ENCODE data around the gene FHAD1.

FHAD1 gene

GRCh38 chr1:15353839-15354579 lies 107.0 kb downstream of the FHAD1 start:
- no peak overlapping the region for H3K4me3 ChIP-seq (replicated peaks; ENCODE audit: low read depth, low read length)
- TF ChIP-seq CTCF (IDR thresholded peaks at IDR 0.05; ENCODE audit: low read length, missing control alignments): no peak
- no peak for DNase-seq (ENCODE audit: low read depth)

- TF ChIP-seq CTCF (IDR thresholded peaks at IDR 0.05; ENCODE audit: low read length, missing control alignments): no peak
- H3K4me3 ChIP-seq (replicated peaks; ENCODE audit: low read depth, low read length): no peak overlapping the region
- peak; percentile 36 for DNase-seq (ENCODE audit: low read depth)
Measured at GRCh38 chr1:15354580-15354965, 107.5 kb downstream of the FHAD1 start.

DNA sequence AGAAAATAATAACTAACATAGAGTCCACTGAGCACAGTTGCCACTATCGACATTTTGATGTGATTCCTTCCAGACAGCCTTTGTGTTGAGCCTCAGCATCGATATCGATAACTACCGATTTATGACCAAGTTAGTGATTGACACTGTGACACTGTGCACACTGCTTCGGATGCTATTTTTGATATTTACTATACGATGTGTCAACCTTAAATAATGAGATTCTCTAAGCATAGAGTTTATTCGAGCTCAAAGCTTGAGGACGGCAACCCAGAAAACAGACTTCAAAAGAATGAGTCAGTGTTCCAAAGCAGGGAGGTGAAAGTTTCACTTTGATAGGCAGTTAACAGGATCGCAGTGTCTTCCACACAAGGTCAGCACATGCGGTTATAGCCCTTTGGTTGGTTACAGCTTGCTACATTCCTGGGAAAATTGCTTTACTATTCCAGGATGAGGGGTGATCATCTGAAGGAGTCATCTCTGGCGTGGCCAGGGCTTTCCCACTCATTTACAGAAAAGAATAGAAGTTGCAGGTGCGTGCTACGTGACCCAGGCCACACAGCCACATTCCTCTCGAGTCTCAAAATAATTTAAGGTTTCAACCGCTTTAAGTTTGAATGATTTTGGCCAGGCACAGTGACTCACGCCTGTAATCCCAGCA lies 109.1 kb downstream of the FHAD1 start:
- no peak overlapping the region for H3K4me3 ChIP-seq (replicated peaks; ENCODE audit: low read depth, low read length)
- DNase-seq (ENCODE audit: low read depth): no peak
- TF ChIP-seq CTCF (IDR thresholded peaks at IDR 0.05; ENCODE audit: low read length, missing control alignments): no peak

- TF ChIP-seq CTCF (IDR thresholded peaks at IDR 0.05; ENCODE audit: low read length, missing control alignments): no peak
- DNase-seq (ENCODE audit: low read depth): no peak
- no peak overlapping the region for H3K4me3 ChIP-seq (replicated peaks; ENCODE audit: low read depth, low read length)
Measured at GRCh38 chr1:15357612-15358207, 110.7 kb downstream of the FHAD1 start.

DNA sequence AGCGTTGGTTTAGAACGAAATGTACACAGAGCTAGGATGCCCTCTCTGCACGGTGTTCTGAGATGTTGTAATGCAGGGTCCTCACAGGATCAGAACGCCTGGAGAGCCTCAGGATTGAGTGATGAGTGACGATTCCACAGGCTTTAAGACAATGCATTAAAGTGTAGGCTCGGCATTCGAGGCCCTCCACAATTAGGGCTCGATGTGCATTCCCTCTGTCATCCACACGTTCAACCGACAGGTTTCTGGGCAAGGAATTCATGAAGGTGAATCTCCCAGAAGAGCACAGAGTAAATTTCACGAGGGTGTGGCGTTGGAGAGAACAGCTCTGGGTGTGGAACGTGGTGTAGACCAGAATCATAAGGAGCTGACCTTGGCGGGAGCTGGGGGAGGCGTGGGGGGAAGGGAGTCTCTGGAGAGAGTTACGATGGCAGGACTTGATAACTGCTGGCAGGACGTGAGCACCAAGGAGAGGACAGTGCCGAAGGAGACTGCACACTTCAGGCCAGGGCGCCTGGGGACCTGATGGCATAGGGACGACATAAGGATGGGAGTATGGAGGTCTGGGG lies 111.6 kb downstream of the FHAD1 start:
- no peak overlapping the region for H3K4me3 ChIP-seq (replicated peaks; ENCODE audit: low read depth, low read length)
- TF ChIP-seq CTCF (IDR thresholded peaks at IDR 0.05; ENCODE audit: low read length, missing control alignments): no peak
- DNase-seq (ENCODE audit: low read depth): no peak

DNA sequence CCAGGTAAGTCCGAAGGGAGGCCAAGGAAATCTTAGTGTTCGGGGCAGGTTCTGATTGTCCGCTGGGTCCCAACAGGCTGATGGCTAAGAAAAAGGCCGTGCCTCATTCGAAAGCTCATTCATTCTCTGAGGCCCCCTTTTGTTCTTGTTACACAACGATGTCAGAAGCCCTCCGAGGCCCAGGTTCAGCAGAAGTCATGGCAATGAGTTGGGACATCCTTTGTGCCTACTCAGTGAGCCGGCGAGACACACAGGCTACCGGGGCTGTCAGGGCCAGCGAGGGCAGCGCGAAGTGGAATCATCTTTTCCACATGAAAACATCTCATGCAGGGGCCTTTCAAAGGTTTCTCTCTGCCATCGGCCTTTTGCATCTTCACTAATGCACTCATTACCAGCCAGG lies 113.7 kb downstream of the FHAD1 start:
- no peak for TF ChIP-seq CTCF (IDR thresholded peaks at IDR 0.05; ENCODE audit: low read length, missing control alignments)
- no peak overlapping the region for H3K4me3 ChIP-seq (replicated peaks; ENCODE audit: low read depth, low read length)
- DNase-seq (ENCODE audit: low read depth): no peak
